GM19463 (cell line): ENCODE measurements around the gene MYL5.
"Not testable (repeated sequence)": the region's sequence is repeated elsewhere in the genome, so short reads cannot be mapped to it uniquely, and the experiment has no call there.

Source experiments
- ATAC-seq: cut with Tn5 transposase; IDR thresholded peaks from one replicate; pipeline ENCODE4 v1.9.1; 2021; ENCODE audit warnings: mild to moderate bottlenecking, moderate library complexity; ENCODE audit not compliant: unreplicated experiment

The MYL5 gene

DNA sequence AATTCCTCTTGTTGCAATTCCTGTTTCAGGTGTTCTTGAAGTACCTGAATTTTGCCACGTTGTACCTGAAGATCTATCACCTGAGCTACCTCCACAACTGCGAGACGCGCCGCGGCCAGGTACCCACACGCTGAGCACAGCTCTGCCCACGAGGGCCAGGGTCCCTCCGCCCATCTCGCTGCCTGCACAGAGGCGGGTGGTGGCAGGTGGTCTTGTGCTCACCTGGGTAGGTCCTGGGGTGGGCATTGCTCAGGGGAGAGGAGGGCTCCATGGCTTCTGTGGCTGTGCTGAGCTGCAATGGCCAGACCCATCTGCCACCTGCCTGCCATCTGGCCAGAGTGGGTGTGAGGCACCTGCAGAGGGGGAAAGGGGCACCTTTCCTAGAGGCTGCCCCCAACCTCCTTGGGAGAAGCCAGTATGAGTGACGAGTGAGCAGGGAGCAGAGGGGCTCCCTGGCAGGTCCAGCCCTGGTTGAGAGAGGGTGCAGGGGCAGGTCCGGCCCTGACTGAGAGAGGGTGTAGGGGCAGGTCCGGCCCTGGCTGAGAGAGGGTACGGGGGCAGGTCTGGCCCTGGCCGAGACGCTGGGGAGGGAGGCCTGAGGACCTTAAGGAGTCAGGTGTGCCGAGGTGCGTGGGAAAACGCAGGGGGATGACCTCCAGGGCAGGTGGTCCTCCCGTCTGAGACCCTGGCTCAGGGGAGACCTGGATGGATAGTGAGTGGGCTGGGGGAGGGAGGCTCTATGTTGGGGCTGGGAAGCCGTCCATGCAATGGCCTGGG is 38.3 kb upstream of the MYL5 start:
- ATAC-seq, result no peak

DNA sequence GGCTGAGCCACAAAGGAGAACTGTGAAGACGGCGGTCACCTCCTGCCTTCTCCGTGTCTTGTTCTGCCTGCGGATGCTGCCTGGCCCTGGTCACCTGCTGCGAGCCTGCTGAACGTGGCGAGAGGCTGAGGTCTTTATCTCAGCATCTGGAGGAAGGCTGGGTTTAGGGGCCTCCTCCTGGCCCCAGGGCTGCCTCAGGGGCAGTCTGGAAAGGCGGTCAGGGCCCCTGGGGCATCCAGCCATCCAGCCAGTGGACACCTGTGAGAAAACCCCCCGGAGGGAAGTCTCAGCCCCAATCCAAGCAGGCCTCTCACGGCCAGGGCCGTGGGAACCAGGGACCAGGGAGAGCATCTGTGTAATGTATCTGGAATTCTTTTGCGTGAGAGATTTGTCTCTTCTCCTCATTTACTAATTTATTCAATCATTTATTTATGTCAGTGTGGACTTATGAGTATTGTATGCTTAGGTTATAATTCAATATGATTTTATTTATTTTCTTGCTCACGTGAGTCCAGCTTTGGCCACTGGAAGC is 37.6 kb upstream of the MYL5 start:
- ATAC-seq, result no peak

DNA sequence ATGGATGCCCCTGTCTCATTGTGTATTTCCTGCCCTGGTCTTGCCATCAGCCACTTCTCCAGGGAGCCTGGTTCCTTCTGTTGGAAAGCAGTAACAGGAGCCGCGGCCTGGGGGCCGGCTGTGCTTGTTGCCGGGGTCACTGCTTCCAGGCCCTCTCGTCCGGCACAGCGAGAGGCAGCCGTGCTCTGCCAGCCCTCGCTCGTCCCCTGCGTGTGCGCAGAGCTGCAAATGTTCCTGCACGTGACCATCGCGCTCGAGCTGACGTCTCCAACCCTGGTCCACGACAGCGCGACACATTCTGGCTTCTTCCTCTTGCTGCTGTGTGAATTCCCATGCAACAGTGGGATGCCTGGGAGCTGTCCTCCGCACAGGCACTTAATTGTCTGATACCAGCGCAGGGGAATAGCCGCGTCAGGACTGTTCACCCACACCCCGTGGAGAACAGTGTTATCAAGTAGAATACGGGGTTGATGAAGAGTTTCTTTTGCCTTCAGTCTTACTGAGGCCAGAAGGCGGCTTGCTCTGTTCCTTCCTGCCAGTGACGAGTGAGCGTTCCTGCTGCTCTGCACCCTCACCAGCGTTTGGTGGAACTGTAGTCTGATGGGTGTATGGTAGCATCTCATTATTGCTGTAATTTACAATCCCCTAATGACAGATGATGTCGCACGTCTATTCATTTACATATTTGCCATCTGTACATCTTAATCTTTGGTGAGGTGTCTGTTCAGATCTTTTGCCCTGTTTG is 36.6 kb upstream of the MYL5 start:
- ATAC-seq, result no peak

DNA sequence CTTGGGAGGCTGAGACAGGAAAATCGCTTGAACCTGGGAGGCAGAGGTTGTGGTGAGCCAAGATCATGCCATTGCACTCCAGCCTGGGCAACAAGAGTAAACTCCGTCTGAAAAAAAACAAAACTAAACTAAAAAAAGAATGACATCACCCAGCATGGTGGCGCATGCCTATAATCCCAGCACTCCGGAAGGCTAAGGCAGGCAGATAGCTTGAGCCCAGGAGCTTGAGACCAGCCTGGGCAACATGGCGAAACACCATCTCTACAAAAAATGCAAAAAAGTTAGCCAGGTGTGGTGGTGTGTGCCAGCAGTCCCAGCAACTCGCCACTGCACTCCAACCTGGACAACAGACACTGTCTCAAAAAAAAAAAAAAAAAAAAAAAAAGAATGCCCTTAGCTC is 32.0 kb upstream of the MYL5 start:
- ATAC-seq, result not testable (repeated sequence)

DNA sequence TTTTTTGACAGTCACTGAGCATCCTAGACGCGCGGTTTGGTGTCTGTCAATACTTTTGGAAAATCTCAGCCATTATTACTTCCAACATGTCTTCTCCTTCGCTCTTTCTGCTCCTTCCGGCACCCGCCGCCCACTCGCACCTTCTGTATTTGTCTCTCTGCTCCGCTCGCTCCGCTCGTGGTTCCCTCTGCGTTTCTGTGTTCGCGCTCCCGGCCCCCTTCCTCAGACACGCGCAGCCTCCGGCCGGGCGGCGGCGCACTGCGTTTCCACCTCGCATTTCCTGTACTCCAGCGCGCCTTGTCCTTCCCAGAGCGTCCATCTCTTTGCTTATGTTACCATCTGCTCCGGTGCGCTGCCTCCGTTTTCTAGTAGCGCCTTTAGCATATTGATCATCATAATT is 27.9 kb upstream of the MYL5 start:
- ATAC-seq, result no peak

DNA sequence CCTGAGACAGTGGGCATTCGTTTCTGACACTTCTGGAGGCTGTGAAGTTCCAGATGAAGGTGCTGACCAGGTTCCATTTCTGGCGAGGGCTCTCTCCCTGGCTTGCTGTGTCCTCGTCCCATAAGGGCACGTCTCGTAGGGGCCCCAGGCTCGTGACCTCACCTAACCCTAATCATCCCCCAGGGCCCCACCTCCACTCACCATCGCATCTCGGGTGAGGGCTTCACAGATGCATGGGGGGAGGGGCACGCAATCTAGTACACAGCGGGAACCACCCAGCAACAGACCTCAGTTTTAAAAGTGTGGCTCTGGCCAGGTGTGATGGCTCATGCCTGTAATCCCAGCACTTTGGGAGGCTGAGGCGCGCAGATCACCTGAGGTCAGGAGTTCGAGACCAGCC is 26.9 kb upstream of the MYL5 start:
- ATAC-seq, result no peak

DNA sequence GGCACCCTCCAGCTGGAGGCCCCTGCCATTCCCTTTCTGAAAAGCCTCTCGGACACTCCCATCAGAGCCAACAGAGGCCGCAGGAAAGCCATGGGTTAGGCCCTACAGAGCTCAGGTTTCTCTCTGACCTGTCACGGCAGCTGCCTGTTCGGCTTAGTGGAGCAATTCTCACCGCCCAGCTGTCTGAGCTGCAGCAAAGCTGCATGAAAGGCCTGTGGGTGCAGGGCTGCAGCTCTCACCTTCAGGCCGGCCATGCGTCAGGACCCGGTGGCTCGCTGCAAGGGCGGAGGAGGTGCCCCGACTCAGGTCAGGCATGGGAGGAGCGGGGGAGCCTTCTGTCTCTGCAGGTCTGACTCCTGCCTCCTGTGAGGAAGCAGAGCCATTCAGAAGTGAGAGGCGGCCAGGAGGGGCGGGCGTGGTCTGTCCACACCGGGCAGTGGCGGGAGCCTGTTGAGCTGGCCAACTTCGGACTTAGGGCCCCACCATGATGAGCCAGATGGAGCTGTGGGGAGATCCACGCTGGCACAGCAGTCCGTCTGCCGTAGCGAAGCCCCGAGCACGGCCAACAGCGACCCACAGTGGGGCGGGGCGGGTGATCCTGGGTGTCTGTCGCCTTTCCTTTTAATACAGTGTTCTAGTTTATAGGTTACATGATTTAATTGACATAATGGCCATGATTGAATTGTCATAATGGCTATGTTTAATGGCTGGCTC is 25.6 kb upstream of the MYL5 start:
- ATAC-seq, result no peak

DNA sequence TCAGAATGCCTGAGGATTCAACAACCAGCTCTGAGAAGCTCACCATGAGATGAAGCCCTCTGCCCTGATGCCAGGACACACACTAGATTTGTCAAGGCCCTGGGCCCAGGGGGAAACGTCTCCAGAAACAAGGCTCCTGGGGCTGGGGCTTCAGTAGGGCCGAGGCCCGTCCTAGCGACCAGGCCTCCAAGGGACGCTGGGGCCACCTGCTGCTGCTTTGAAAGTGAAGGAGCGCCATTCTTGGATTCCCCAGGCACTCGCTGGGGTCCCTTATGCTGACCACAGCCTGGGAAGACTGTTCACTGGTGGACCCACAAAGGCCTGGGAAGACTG is 25.1 kb upstream of the MYL5 start:
- no peak for ATAC-seq

DNA sequence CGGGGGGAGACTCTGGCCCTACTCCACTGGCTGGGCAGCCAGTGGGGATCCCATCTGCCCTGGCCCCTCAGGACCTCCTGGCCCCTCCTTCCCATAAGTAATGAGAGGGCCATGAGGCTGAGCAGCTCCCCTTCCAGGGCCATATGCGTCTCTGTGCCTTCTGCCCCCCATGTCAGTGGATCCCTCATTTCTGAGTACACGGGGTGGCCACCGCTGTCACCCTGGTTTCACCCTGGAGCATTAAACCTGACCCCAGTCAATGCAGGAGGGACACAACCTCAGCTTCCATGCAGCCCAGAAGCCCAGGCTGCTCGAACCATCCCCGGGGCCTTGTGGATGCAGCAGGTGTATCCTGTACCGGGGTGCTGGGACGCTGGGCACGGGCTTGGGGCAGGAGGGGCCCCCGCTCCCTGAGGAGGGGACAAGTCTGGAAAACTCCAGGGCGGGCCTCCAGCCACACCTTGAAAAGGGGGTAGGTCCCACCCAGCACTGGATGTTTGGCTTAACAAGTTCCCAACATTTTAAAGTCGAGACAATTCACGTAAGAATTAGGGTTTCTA is 24.5 kb upstream of the MYL5 start:
- ATAC-seq, result no peak

DNA sequence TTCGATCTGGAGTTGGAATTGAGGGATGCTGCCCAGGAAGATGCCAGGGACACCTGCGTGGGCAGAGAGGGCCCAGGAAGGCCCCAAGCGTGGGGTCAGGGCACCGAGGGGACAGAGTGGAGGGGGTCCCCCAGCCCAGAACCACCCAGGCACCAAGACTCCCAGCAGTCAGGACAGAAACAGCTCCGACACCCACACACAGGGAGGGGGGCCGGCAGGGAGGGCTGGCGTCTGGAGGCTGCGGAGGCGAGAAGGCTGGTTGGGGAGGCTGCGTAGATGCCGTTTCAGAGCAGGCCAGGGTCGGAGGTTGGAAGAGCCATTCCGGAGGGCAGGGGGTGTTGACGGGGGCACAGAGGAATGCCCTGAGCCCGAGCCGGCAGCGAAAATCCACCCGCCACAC is 23.9 kb upstream of the MYL5 start:
- ATAC-seq, result no peak

DNA sequence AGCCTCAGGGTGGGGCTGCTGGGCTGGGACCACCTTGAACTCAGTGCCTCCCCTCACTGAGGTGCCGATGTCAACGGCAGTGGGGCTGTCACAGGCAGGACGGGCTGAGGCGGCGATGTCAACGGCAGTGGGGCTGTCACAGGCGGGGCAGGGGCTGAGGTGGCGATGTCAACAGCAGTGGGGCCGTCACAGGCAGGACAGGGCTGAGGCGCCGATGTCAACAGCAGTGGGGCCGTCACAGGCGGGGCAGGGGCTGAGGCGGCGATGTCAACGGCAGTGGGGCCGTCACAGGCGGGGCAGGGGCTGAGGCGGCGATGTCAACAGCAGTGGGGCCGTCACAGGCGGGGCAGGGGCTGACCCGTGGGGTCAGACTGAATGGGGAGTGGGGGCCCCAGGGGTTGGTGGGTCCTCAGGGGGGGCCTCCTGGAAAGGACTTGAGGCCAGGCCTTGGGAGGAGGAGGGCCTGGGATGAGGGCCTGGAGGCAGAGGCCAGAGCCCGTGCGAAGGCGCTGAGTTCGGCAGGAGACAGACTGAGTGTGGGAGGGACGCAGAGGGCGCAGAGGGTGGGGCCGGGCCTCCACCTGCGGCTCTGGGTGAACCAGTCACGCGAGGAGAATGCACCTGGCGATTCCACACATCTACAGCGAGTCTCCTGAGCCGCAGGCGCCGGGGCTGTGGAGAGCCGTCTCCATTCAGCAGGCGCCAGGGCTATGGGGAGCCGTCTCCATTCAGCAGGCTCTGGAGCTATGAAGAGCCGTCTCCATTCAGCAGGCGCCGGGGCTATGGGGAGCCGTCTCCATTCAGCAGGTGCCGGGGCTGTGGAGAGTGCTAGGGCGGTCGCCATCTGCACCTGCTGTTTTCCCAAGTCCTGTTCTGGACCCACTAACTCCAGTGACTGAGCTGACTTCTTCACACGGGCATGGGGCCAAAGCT is 23.1 kb upstream of the MYL5 start:
- no peak for ATAC-seq

DNA sequence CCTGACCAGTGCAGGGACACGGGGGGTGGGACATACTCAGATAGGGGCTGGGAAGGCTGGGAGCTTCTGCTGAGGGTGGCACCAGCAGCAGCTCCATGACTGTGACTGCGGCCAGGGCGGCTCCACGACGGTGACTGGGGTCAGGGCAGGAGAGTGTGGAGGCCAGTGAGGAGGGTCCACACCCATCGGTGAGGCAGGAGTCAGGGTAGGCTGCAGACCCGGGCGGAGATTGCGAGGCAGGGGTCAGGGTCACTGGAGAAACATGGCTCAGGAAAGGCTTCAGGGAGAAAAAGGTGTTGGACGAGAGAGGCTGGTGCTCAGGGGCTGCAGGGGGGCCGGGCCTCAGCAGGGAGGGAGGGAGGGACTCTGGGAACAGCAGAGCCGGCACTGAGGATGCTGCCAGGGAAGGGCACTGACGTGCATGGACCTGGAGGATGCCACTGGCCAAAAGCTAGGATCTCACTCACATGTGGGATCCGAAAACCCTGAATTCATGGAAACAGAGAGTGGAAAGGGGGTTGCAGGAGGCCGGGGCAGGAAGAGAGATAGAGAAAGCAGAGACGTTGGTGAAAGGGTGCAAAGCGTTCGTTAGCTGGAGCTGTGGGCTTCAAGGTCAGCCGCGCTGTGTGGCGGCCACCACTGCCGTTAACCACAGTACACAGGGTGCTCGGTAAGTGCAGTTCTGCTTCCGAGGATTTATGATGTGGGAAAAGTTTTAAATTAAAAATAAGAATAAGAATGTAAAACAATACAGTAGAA is 22.3 kb upstream of the MYL5 start:
- no peak for ATAC-seq

DNA sequence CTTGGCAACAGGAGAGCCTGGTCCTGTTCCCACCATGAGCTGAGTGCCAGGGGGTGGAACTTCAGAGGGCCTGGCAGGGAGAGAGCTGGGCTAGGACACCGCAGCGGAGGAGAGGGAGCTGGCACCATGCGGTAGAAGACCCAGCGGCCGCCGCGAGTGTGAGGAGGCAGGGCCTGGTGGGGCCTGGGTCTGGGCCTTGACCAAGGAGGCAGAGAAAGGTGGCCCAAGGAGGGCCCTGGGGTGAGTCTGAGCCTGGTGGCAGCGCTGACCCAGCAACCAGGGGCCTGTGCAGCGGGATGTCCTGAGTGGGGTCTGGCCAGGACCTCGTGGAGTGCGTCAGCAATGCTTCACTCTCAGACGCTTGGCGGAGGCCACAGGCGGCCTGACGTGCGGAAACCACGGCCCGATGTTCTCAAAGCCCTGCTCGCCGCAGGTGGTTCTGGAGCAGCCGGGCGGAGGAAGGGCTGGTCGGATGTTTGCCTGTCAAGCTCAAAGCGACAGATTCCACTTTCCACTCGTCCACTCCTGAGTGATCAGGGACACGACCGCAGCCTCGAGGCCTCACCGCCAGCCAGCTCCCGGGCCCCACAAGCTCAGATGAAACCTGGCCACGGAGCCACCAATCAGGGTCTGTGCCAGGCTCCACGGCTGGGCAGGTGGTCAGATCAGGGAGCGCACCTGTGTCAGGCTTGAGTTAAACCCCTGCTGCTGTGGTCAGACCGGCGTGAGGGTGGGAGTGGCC is 21.1 kb upstream of the MYL5 start:
- no peak for ATAC-seq

DNA sequence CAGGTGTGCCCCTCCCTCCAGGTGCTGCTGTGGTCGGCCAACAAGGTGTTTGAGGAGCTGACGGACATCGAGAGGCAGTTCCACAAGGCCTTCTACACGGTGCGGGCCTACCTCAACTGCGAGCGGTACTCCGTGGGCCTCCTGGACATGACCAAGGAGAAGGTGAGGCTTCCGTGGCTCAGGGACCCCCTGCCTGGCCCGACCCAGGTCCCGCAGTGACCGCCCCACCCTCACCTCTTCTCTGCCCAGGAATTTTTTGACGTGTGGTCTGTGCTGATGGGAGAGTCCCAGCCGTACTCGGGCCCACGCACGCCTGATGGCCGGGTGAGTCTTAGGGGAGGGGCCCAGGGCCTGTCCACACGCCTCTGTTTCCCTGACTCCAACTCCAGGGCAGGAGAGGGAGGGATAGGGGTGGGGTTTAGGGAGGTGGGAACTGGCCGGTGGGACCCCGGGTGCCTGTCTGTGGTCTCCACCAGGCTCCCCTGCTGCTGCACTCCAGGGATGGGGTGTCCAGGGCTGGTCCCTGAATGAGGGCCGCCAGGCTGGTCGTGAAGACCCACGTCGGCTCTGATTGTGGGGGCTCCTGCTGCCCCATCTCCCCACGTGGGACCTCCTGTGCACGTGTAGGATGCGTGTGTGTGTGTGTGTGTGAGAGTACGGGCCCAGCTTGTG is 20.4 kb upstream of the MYL5 start:
- ATAC-seq, result no peak

DNA sequence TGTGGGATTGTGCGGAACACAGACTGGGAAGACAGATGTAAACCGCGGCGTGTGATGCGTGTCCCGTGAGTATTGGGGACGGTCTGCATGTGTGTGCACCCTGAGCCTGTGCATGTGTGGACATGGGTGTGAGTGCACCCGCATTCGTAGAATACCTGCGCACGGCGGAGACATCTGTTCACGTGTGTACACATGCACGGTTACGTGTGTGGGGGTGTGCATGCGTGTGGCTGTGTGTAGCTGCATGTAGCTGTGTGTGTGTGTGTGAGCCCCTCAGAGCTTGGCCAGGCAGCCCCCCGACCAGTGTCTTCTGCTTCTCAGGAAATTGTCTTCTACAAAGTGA is 19.9 kb upstream of the MYL5 start:
- ATAC-seq, result no peak

DNA sequence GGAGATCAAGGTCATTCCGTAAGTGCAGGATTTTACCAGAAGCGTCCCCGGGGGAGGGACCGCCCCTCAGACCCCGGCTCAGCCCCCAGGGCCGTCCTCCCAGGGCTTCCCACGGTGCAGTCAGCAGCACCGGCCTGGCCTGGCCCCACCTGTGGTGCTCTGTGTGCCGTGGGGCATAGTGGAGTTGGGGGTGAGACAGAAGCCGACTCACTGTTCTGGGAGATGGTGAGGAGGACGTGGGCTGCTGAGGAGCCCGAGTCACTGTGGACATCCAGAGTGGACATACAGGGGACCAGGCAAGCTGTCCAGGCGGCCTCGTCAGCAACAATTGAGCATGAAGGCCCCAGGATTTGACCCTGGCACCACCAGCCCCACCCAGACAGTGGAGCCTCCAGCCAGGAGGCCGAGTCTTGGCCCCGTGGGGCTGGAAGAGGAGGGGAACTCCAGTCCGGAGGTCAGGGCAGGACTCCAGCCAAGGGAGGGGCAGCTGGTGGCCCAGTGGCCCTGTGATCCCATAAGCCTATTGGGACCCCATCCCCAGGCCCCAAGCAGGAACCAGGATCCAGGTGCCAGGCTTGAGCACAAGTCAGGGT is 19.4 kb upstream of the MYL5 start:
- no peak for ATAC-seq

DNA sequence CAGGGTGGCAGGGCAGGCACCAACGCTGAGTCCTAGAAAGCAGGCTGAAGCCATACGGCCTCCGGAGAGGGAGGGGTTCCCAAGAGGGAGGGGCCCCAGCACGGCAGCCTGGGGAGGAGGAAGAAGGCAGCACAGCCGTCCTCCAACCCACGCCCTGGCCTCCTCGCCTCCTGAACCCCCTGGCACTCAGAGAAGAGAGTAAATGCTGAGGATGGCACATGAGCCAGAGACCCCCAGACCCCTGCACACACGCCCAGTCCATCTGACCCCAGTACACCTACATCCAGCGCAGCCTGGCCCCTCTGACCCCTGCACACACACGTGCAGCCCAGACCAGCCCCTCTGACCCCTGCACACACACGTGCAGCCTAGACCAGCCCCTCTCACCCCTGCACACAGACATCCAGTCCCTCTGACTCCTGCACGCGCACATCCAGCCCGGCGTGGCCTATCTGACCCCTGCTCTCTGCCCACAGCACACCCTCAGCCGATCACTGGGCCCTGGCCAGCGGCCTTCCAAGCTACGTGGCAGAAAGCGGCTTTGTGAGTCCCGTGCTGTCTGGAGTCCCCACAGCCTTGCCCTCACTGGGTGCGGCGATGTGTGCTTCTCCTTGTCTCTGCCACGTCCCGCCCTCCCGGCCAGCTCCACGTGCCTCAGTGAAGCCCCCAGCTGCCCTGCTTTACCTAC is 18.7 kb upstream of the MYL5 start:
- no peak for ATAC-seq
